OCI-LY1 (cell line): ENCODE data around the gene LMF2.

Experiments used
- CTCF ChIP-seq: fragments of 200-600 bp; sonication (generic), shearing (Covaris generic); IDR thresholded peaks from 2 replicates; pipeline ENCODE4 v1.5.1; 2017; ENCODE audit warnings: mild to moderate bottlenecking, antibody characterized with exemption, low read length, moderate library complexity, mixed read lengths
- EZH2 ChIP-seq: fragments of 200-600 bp; sonication (generic), shearing (Covaris generic); IDR thresholded peaks from 2 replicates; pipeline ENCODE4 v1.8.0; 2017; ENCODE audit warnings: borderline replicate concordance, mixed run types, mild to moderate bottlenecking, antibody characterized with exemption, low read length, moderate library complexity, mixed read lengths

- TF ChIP-seq CTCF, result no peak
- TF ChIP-seq EZH2, result no peak
These were observed 27.6 kb upstream of the LMF2 start for GRCh38 chr22:50535113-50535512.
